22Rv1 (cell line): ENCODE results near the gene ZSCAN5A.

Source experiments
- H3K27ac ChIP-seq: fragments of 450-650 bp; 2 replicates; pipeline ENCODE4 v1.5.1; 2017
- ZFX ChIP-seq: fragments of 450-650 bp; IDR thresholded peaks from 2 replicates; pipeline ENCODE4 v1.6.1; 2017; ENCODE audit warnings: antibody characterized with exemption, borderline replicate concordance
- TF ChIP-seq, protein P1 (sequence below): fragments of 450-650 bp; IDR thresholded peaks from 2 replicates; pipeline ENCODE4 v1.5.1; 2017; ENCODE audit warnings: mild to moderate bottlenecking

Gene ZSCAN5A

DNA sequence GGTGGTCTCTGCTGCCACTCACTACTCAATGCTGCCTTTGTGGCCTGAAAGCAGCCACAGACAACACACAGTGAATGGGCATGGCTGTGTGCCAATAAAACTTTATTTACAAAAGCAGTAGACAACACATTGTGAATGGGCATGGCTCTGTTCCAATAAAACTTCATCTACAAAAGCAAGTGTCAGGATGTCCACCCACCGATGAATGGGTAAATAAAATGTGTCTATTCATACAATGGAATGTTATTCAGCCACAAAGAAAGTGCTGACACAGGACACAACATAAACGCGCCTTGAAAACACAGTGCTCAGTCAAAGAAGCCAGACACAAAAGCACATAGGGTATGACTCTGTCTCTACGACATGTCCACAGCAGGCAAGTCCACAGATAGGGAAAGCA, 20.1 kb downstream of the ZSCAN5A start:
- TF ChIP-seq, protein P1, sequence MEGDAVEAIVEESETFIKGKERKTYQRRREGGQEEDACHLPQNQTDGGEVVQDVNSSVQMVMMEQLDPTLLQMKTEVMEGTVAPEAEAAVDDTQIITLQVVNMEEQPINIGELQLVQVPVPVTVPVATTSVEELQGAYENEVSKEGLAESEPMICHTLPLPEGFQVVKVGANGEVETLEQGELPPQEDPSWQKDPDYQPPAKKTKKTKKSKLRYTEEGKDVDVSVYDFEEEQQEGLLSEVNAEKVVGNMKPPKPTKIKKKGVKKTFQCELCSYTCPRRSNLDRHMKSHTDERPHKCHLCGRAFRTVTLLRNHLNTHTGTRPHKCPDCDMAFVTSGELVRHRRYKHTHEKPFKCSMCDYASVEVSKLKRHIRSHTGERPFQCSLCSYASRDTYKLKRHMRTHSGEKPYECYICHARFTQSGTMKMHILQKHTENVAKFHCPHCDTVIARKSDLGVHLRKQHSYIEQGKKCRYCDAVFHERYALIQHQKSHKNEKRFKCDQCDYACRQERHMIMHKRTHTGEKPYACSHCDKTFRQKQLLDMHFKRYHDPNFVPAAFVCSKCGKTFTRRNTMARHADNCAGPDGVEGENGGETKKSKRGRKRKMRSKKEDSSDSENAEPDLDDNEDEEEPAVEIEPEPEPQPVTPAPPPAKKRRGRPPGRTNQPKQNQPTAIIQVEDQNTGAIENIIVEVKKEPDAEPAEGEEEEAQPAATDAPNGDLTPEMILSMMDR, result no peak
- no peak for TF ChIP-seq ZFX
- no peak overlapping the region for H3K27ac ChIP-seq

DNA sequence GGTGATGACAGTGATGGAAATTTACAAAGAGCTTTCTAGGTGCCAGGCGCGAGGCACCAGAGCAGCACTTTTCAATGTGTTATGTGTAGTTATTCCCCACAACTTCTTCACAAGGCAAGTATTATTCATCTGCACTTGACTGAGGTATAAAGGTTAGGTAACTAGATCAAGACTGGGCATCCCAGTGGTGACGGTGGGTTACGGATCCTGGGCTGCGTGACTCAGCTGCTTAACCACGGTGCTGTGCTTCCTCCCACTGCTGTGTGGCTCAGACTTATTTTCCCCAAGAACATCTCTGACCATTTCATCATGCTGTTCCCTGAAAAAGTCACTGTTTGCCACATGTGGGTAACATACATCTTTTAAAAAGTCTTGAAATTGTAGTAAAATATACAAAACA, 22.8 kb downstream of the ZSCAN5A start:
- TF ChIP-seq, protein P1, result no peak
- no peak for TF ChIP-seq ZFX
- H3K27ac ChIP-seq, result no peak overlapping the region

DNA sequence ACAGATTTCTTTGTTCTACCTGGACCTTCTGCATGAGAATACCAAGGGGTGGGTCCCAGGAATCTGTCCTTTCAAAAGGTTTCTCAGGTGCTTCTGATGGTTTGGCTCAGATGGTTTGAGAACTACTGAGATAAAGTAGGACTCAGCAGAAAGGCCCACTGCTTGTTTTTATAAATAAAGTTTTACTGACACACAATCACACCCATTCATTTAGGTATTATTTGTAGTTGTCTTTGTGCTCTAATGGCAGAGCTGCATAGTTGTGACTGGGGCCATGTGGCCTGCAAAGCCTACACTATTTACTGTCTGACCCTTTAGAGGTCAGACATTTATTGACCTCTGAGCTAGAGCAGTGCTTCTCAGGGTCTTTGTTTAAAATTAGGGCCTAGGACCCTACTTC, 24.5 kb downstream of the ZSCAN5A start:
- TF ChIP-seq, protein P1, result no peak
- TF ChIP-seq ZFX, result no peak
- H3K27ac ChIP-seq, result no peak overlapping the region

DNA sequence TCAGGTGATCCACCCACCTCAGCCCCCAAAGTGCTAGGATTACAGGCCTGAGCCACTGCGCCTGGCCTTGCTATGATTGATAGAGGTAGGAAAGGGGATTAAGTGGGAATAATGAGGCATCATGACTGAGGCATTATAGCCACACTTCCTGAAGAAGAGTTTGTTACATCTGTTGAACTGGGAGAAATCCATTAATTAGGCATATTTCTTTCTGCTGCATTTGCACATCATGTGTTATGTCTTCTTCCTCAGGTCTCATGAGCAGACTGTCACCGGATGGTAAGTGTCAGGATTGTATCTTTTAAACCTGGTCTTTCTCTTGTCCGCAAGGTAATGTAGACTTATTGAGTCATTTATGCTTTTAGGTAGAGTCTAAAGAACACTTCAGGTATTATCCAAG, 29.9 kb downstream of the ZSCAN5A start:
- TF ChIP-seq, protein P1, result no peak
- no peak for TF ChIP-seq ZFX
- no peak overlapping the region for H3K27ac ChIP-seq

DNA sequence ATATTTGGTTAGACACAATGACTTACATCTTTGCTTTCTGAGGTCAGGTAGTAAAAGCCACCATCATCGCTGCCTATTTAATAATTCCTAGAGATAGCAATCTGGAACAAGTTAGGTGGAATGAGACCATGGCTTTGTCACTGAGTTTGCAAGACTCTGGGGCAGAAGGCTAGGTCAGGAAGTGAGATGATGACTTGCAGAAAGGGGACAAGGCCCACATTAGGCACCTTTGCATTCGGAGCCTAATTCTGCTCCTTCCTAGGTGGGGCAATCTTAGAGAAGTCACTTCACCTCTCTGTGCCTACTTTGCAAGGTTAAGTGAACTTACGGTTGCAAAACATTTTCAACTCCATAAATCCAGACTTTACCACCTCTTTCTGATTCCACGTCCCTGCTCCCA, 31.8 kb downstream of the ZSCAN5A start:
- no peak overlapping the region for H3K27ac ChIP-seq
- TF ChIP-seq, protein P1, result no peak
- TF ChIP-seq ZFX, result no peak

DNA sequence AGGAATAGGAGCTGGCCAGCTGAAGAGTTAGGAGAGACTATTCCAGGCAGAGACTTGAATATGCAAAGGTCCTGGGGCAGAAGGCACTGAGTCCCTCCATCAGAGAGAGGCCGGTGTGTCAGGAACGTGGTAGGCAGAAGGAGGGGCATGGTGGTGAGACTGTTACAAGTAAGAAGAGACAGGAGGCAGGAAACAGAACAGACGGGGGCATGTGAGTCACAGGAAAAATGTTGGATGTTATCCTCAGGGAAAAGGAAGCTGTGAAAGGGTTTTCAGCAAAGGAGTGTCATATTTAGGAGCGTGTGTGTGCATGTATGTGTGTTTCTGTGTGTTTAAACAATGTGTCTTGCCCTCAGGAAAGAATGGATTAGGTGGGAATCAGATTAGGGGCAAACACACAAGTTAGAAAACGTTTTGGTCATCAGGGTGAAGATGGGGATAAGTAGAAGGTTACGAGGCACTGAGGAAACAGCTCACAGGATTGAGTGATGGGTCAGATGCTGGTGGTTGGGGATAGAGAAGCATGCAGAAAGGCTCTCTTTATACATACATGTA, 41.0 kb downstream of the ZSCAN5A start:
- H3K27ac ChIP-seq, result no peak overlapping the region
- no peak for TF ChIP-seq ZFX
- TF ChIP-seq, protein P1, result no peak

DNA sequence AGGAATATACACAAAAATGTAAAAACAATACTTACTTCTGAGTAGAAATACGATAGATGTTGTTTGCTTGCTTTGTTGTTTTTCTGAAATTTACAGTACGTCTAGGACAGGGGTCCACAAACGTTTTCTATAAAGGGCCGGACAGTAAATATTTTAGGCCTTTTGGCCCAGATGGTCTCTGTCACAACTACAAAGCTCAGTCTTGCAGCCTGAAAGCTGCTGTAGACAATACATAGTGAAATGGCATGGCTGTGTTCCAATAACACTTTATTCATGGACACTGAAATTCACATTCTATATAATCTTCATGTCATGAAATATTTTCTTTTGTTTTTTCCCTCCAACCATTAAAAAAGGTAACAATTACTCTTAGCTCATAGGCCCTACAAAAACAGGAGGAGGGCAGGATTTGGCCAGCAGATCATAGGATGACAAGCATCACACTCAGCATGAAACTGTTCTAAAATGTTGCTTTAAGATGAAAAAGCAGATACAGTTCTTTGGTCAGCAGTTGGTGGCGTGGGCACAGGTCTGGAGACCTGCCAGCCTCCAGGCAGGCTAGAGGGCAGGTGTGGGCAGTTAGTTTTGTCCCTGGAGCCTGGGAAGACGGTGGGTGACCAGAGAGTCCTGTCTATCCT, 42.4 kb downstream of the ZSCAN5A start, which contains the start of gene EDDM13:
EDDM13 (plus strand) TSS at position 588 of the 638 bp plus-strand sequence. CDS start 87 bp downstream, outside the sequence.
- no peak within 1 kb of the TSS for H3K27ac ChIP-seq
- no peak for TF ChIP-seq ZFX
- TF ChIP-seq, protein P1, result no peak
